ENCODE measurements around the gene HELZ.

Gene HELZ

DNA sequence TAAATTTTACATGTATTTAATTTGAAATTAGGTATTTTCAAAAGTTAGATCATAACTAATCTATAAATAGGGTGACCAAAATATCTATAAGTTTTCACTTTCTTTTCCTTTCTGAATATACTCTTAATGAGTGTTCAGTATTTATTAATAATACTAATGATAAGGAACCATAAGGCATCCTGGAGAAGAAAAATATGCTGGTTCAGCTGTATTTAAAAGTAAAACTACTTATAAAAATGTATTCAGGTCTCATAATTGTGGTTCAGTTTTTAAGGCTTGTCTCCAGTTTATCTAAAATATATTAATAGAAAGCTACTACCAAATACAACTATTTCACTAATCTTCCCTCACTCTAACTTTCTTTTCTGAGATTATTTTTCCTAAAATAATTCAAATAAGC, 67.3 kb downstream of the HELZ start:
- TF ChIP-seq TAF1 (IDR thresholded peaks at IDR 0.05; ENCODE audit: borderline replicate concordance, low read depth, low read length): no peak
- TF ChIP-seq POLR2AphosphoS5 (IDR thresholded peaks at IDR 0.05; ENCODE audit: low read depth, low read length): no peak
- no peak for TF ChIP-seq POLR2A (IDR thresholded peaks at IDR 0.05; ENCODE audit: low read depth, low read length)
- no peak for DNase-seq (ENCODE audit: insufficient read length)
- no peak for FAIRE-seq

DNA sequence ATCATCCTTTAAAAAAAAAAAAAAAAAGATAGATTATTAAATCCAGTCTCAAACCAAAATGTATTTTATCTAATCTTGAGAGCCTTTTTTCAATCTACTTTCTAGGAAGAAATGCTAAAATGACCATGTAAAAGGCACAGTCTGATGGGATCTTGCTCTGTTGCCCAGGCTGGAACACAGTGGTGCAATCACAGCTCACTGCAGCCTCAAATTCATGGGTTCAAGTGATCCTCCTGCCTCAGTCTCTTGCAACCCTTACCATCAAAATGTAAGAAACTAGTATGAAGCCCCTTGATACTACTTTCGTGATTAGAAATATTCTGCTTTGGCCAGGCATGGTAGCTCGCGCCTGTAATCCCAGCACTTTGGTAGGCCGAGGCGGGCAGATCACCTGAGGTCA, 70.8 kb downstream of the HELZ start:
- TF ChIP-seq TAF1 (IDR thresholded peaks at IDR 0.05; ENCODE audit: borderline replicate concordance, low read depth, low read length) (no peak), POLR2AphosphoS5 (IDR thresholded peaks at IDR 0.05; ENCODE audit: low read depth, low read length) (no peak), POLR2A (IDR thresholded peaks at IDR 0.05; ENCODE audit: low read depth, low read length) (no peak)
- FAIRE-seq: no peak
- no peak for DNase-seq (ENCODE audit: insufficient read length)

DNA sequence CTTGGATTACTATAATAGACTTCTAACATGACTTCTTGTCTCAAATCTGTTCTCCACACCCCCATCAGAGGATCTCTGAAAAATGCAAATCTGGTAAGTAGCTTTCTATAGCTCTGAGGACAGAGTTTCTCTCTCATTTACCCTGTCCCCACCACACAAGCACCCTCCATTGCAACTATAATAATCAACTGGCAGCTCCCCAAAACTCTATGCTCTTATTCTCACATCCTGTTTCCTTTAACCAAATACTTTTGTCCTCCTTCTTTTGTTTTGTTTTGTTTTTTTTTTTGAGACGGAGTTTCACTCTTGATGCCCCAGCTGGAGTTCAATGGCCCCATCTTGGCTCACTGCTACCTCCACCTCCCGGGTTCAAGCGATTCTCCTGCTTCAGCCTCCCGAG, 73.4 kb downstream of the HELZ start:
- DNase-seq (ENCODE audit: insufficient read length) (peak; percentile 12), FAIRE-seq (peak; percentile 63)
- TF ChIP-seq TAF1 (IDR thresholded peaks at IDR 0.05; ENCODE audit: borderline replicate concordance, low read depth, low read length) (no peak), POLR2AphosphoS5 (IDR thresholded peaks at IDR 0.05; ENCODE audit: low read depth, low read length) (no peak), POLR2A (IDR thresholded peaks at IDR 0.05; ENCODE audit: low read depth, low read length) (no peak)

DNA sequence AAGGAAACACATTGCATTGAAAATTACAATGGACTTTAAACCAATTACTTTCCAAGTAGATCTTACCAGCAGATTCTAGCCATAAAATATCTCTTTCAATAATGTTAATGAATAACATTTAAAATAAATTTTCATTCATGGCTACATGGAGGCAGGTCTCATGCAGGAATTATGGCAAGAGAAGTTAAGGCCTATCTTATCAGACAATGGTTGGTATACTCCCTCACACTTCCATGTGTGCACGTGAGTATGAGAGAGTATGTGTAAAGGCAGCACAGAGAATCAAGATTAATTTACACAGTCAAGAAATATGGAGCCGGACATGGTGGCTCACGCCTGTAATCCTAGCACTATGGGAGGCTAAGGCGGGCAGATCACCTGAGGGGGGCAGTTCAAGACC, 76.5 kb downstream of the HELZ start:
- DNase-seq (ENCODE audit: insufficient read length): no peak
- no peak for TF ChIP-seq POLR2A (IDR thresholded peaks at IDR 0.05; ENCODE audit: low read depth, low read length)
- TF ChIP-seq POLR2AphosphoS5 (IDR thresholded peaks at IDR 0.05; ENCODE audit: low read depth, low read length): no peak
- no peak for TF ChIP-seq TAF1 (IDR thresholded peaks at IDR 0.05; ENCODE audit: borderline replicate concordance, low read depth, low read length)
- no peak for FAIRE-seq

DNA sequence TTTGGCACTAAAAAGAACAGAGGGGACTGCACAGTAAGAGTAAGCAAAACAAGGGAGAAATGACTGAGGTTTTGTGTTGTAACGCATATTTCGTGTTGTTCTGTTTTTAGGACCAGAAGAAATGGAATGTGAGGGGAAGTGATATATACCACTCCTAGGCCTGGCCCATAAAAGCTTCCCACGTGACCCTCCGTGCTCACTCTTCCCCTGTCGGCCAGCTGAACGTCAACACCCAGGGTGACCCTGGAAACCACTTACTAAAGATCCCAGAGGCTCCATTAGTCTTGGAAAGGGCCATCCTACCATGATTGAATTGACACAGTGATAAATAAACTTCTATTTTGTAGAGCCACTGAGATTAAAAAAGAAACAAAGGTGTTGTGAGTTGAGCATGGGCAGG, 79.8 kb downstream of the HELZ start:
- FAIRE-seq (no peak), DNase-seq (ENCODE audit: insufficient read length) (no peak)
- TF ChIP-seq TAF1 (IDR thresholded peaks at IDR 0.05; ENCODE audit: borderline replicate concordance, low read depth, low read length) (no peak), POLR2A (IDR thresholded peaks at IDR 0.05; ENCODE audit: low read depth, low read length) (no peak), POLR2AphosphoS5 (IDR thresholded peaks at IDR 0.05; ENCODE audit: low read depth, low read length) (no peak)

DNA sequence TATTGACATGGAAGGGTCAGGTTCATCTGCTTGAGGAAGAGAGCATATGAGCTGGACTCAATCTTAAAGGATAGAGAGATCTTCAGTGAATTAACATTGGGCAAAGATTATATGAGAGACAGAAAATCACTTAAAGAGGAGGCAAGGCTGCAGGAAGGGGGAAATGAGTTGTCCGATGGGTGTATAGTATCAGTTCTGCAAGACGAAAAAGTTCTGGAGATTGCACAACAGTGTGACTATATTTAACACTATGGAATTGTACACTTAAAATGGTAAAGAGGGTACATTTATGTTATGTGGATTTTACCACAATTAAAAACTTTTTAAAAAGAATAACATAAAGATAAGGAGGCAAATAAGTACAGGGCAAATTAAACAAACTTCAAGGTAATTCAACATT, 80.7 kb downstream of the HELZ start:
- no peak for DNase-seq (ENCODE audit: insufficient read length)
- TF ChIP-seq POLR2A (IDR thresholded peaks at IDR 0.05; ENCODE audit: low read depth, low read length): no peak
- TF ChIP-seq POLR2AphosphoS5 (IDR thresholded peaks at IDR 0.05; ENCODE audit: low read depth, low read length): no peak
- no peak for TF ChIP-seq TAF1 (IDR thresholded peaks at IDR 0.05; ENCODE audit: borderline replicate concordance, low read depth, low read length)
- FAIRE-seq: no peak

DNA sequence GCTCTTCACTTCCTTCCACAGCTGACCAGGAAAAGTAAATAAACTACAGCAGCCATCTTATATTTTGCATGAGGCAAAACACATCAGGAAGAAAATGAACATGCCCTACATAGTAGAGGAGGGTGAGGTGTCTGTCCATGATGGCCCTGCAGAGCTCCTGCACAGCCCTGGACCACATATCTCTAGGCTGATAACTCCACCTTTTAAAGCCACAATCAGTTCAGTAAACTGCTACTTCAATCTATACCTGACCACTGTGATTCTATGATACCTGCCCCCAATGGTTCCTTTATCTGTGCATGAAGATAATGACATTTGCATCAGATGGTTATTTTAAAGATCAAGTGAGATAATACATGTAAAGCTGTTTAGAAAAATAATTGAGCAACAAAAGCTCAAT, 82.2 kb downstream of the HELZ start:
- no peak for TF ChIP-seq POLR2AphosphoS5 (IDR thresholded peaks at IDR 0.05; ENCODE audit: low read depth, low read length)
- no peak for TF ChIP-seq POLR2A (IDR thresholded peaks at IDR 0.05; ENCODE audit: low read depth, low read length)
- TF ChIP-seq TAF1 (IDR thresholded peaks at IDR 0.05; ENCODE audit: borderline replicate concordance, low read depth, low read length): no peak
- DNase-seq (ENCODE audit: insufficient read length): no peak
- no peak for FAIRE-seq

DNA sequence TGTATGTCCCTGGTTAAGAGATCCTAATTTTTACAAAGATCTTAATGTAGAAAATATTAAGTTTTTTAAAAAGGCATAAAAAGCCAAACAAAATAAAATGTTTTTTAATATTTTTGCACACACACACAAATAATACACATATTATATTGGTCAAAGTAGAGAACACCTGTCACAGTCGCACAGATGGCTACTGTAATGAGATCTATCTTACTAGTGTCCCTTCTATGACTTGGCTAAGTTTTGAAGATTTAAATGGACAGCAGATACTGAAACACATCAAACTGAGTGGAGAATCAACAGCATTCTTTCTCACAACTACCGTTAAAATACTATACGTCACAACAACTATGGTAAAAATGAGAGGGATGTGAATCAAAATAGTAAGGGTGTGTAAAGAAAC, 83.4 kb downstream of the HELZ start:
- DNase-seq (ENCODE audit: insufficient read length) (no peak), FAIRE-seq (no peak)

DNA sequence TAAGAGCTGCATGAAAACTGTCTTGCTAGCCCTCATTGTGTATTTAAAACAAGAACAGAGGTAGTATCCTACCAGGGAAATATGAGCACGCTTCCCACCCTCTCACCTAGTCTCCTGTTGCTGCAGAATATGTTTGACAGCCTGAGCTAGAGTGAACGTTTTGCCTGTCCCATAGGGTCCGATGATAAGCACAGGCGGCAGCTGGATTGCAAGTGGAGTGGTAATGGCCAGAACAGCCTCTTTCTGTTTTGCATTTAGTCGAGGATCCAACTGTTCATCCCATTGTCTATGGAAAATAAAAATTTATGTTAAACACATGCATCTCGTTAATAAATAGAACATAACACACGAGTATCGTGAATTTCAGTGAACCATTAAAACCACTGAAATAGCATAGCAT, 84.2 kb downstream of the HELZ start:
- DNase-seq (ENCODE audit: insufficient read length) (no peak), FAIRE-seq (no peak)
- TF ChIP-seq POLR2A (IDR thresholded peaks at IDR 0.05; ENCODE audit: low read depth, low read length) (no peak), POLR2AphosphoS5 (IDR thresholded peaks at IDR 0.05; ENCODE audit: low read depth, low read length) (no peak), TAF1 (IDR thresholded peaks at IDR 0.05; ENCODE audit: borderline replicate concordance, low read depth, low read length) (no peak)

More for the DNA sequence above, 83.4 kb downstream of the HELZ start:
- TF ChIP-seq POLR2AphosphoS5 (IDR thresholded peaks at IDR 0.05; ENCODE audit: low read depth, low read length) (no peak), TAF1 (IDR thresholded peaks at IDR 0.05; ENCODE audit: borderline replicate concordance, low read depth, low read length) (no peak), POLR2A (IDR thresholded peaks at IDR 0.05; ENCODE audit: low read depth, low read length) (no peak)

DNA sequence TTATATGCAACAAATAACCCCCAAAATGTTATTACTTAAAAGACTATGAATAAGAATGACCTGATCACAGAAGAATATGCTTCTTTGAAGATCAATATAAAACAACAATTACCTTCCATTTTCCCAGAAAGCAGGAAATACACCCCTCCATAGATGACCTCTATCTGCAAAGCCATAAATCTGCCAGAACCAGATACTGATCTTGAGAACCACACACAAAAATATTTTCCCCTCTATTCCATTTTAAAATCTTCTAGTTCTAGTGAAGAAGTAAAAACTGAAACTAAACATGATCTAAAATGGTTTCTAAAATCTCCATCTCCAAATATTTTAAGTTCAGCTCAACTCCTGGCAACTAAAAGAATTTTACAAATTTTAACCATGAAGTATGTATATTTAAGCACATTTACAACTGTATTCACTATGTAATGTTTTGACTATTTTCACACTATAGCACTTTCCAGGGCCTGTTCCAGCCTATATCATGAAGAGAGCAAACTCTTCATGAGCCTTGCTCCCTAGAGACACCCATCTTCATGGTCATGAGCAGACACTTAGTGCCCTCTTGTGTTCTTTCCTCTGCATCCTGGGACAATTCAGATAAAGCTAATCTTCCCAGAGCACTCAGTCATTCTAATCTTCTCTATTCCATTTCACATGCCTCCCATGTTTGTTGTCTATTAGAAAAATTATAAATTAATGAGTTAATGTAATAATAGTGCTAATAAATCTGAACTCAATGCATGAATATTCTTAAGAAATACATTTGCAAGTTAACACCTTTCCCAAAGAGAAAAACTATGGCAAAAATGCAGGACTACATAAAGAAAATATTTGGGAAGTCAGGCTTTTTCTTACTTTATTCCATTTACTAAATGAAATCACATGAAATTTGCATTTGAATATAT, 87.0 kb downstream of the HELZ start:
- no peak for DNase-seq (ENCODE audit: insufficient read length)
- TF ChIP-seq POLR2A (IDR thresholded peaks at IDR 0.05; ENCODE audit: low read depth, low read length): no peak
- no peak for TF ChIP-seq POLR2AphosphoS5 (IDR thresholded peaks at IDR 0.05; ENCODE audit: low read depth, low read length)
- no peak for TF ChIP-seq TAF1 (IDR thresholded peaks at IDR 0.05; ENCODE audit: borderline replicate concordance, low read depth, low read length)
- FAIRE-seq: no peak

DNA sequence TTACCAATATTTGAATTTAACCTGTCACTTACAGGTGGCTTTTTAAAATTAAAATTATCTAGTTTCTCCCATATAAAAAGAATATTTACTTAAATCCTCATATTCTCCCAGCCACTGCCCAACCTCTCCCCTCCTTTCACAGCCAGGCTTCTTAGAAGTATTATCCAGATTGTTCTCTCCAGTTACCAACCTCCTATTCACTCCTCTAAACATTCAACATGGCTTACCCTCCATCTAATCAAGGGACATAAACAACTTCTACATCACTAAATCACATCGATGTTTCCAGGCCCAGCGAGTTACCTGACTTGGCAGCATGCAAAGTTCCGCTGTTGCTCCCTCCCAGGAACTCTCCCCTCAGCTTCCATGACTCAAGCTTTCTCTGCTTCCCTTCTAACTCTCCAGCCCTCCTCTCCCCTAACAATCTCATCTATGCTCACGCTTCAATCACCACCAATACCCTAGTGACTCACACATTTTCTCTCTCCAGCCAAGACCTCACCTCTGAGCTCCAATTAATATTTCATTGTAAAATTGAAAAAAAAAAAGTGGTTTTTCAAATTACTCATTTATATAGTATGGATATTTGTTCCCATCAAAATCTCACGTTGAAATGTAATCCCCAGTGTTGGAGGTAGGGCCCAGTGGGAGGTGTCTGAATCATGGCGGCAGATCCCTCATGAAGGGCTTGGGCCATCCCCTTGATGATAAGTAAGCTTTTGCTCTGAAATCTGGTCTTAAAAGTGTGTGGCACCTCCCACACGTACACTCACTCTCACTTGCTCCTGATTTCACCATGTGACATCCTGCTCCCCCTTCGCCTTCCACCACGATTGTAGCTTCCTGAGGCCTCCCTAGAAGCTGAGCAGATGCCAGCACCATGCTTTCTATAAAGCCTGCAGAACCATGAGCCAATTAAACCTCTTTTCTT, 88.5 kb downstream of the HELZ start:
- DNase-seq (ENCODE audit: insufficient read length): no peak
- TF ChIP-seq TAF1 (IDR thresholded peaks at IDR 0.05; ENCODE audit: borderline replicate concordance, low read depth, low read length) (no peak), POLR2A (IDR thresholded peaks at IDR 0.05; ENCODE audit: low read depth, low read length) (no peak), POLR2AphosphoS5 (IDR thresholded peaks at IDR 0.05; ENCODE audit: low read depth, low read length) (no peak)
- FAIRE-seq: no peak

Measured in GM12892 (cell line).